ENCODE data around the gene WASHC2A.
A peak's percentile ranks its signal among the peaks of the same experiment; 100 is the strongest.
"Not testable (repeated sequence)": the region's sequence is repeated elsewhere in the genome, so short reads cannot be mapped to it uniquely, and the experiment has no call there.

Gene WASHC2A

GRCh38 chr10:50067546-50068351, at the start of gene WASHC2A:
Gene WASHC2A, plus strand, starts transcription at chr10:50067954. Its CDS starts 52 bp downstream, at chr10:50068006.
- ATAC-seq = peak; percentile 95

GRCh38 chr10:50019279-50019678, 48.5 kb upstream of the WASHC2A start:
- not testable (repeated sequence) for H3K4me1 Mint-ChIP-seq; H3K36me3 Mint-ChIP-seq; DNase-seq (ENCODE audit: low spot score in 2 of 2); ATAC-seq; H3K4me3 Mint-ChIP-seq; H3K9me3 Mint-ChIP-seq; H3K27ac Mint-ChIP-seq

More at GRCh38 chr10:50067546-50068351, at the start of gene WASHC2A:
- not testable (repeated sequence) for H3K4me1 Mint-ChIP-seq, H3K9me3 Mint-ChIP-seq
- Mint-ChIP-seq H3K27ac (peak within 1 kb of the TSS; percentile 93), H3K4me3 (peak within 1 kb of the TSS; percentile 79), H3K36me3 (peaks cover 20% of the 10 kb centered on the region)
- DNase-seq (ENCODE audit: low spot score in 2 of 2) = peak; percentile 94 to 99

- H3K4me1 Mint-ChIP-seq = not testable (repeated sequence)
Observed at GRCh38 chr10:50020451-50021024, 47.2 kb upstream of the WASHC2A start.

GRCh38 chr10:50021646-50022045, 46.1 kb upstream of the WASHC2A start:
- no peak for ATAC-seq
- Mint-ChIP-seq H3K36me3 (no peaks in the 10 kb centered on the region), H3K9me3 (no peaks in the 10 kb centered on the region), H3K4me1 (no peaks in the 10 kb centered on the region), H3K27ac (no peak overlapping the region), H3K4me3 (no peak overlapping the region)
- DNase-seq (ENCODE audit: low spot score in 2 of 2) = no peak

More at GRCh38 chr10:50020451-50021024, 47.2 kb upstream of the WASHC2A start:
- not testable (repeated sequence) for ATAC-seq; H3K4me3 Mint-ChIP-seq; DNase-seq (ENCODE audit: low spot score in 2 of 2); H3K27ac Mint-ChIP-seq; H3K9me3 Mint-ChIP-seq; H3K36me3 Mint-ChIP-seq

GRCh38 chr10:50024716-50025383, 42.9 kb upstream of the WASHC2A start:
- not testable (repeated sequence) for H3K36me3 Mint-ChIP-seq, H3K27ac Mint-ChIP-seq, ATAC-seq

GRCh38 chr10:50025627-50026026, 42.1 kb upstream of the WASHC2A start:
- Mint-ChIP-seq H3K36me3 (no peaks in the 10 kb centered on the region), H3K4me1 (no peaks in the 10 kb centered on the region), H3K27ac (no peak overlapping the region), H3K4me3 (no peak overlapping the region), H3K9me3 (no peaks in the 10 kb centered on the region)
- DNase-seq (ENCODE audit: low spot score in 2 of 2) = no peak
- ATAC-seq = no peak

More at GRCh38 chr10:50024716-50025383, 42.9 kb upstream of the WASHC2A start:
- H3K9me3 Mint-ChIP-seq; DNase-seq (ENCODE audit: low spot score in 2 of 2); H3K4me3 Mint-ChIP-seq; H3K4me1 Mint-ChIP-seq: not testable (repeated sequence)

GRCh38 chr10:50027195-50027594, 40.6 kb upstream of the WASHC2A start:
- no peak for DNase-seq (ENCODE audit: low spot score in 2 of 2)

GRCh38 chr10:50033481-50033880, 34.3 kb upstream of the WASHC2A start:
- ATAC-seq = no peak
- H3K4me3 Mint-ChIP-seq = no peak overlapping the region
- no peaks in the 10 kb centered on the region for H3K36me3 Mint-ChIP-seq
- DNase-seq (ENCODE audit: low spot score in 2 of 2) = no peak
- no peak overlapping the region for H3K27ac Mint-ChIP-seq
- no peaks in the 10 kb centered on the region for H3K4me1 Mint-ChIP-seq
- no peaks in the 10 kb centered on the region for H3K9me3 Mint-ChIP-seq

More at GRCh38 chr10:50027195-50027594, 40.6 kb upstream of the WASHC2A start:
- Mint-ChIP-seq H3K4me1 (no peaks in the 10 kb centered on the region), H3K4me3 (no peak overlapping the region), H3K36me3 (no peaks in the 10 kb centered on the region), H3K9me3 (no peaks in the 10 kb centered on the region), H3K27ac (no peak overlapping the region)
- no peak for ATAC-seq

- H3K4me3 Mint-ChIP-seq; H3K27ac Mint-ChIP-seq; H3K4me1 Mint-ChIP-seq; H3K36me3 Mint-ChIP-seq; H3K9me3 Mint-ChIP-seq; DNase-seq (ENCODE audit: low spot score in 2 of 2): not testable (repeated sequence)
- peak; percentile 13 for ATAC-seq
Observed at GRCh38 chr10:50035337-50035736, 32.4 kb upstream of the WASHC2A start.

GRCh38 chr10:50044941-50045664, 22.7 kb upstream of the WASHC2A start:
- Mint-ChIP-seq H3K9me3 (no peaks in the 10 kb centered on the region), H3K27ac (no peak overlapping the region), H3K36me3 (no peaks in the 10 kb centered on the region), H3K4me1 (no peaks in the 10 kb centered on the region), H3K4me3 (no peak overlapping the region)
- DNase-seq (ENCODE audit: low spot score in 2 of 2) = no peak
- ATAC-seq = no peak

- not testable (repeated sequence) for H3K9me3 Mint-ChIP-seq; H3K27ac Mint-ChIP-seq; DNase-seq (ENCODE audit: low spot score in 2 of 2); H3K36me3 Mint-ChIP-seq; ATAC-seq; H3K4me3 Mint-ChIP-seq; H3K4me1 Mint-ChIP-seq
Observed at GRCh38 chr10:50046457-50046856, 21.3 kb upstream of the WASHC2A start.

- H3K4me1 Mint-ChIP-seq; H3K36me3 Mint-ChIP-seq; H3K4me3 Mint-ChIP-seq; ATAC-seq; H3K9me3 Mint-ChIP-seq; DNase-seq (ENCODE audit: low spot score in 2 of 2): not testable (repeated sequence)
- H3K27ac Mint-ChIP-seq = peak overlapping the region; percentile 63
Observed at GRCh38 chr10:50047594-50047993, 20.2 kb upstream of the WASHC2A start.

GRCh38 chr10:50051995-50052660, 15.6 kb upstream of the WASHC2A start:
- H3K4me3 Mint-ChIP-seq; H3K36me3 Mint-ChIP-seq; ATAC-seq; DNase-seq (ENCODE audit: low spot score in 2 of 2); H3K9me3 Mint-ChIP-seq; H3K4me1 Mint-ChIP-seq: not testable (repeated sequence)
- H3K27ac Mint-ChIP-seq = peak overlapping the region; percentile 34

GRCh38 chr10:50052778-50053376, 14.9 kb upstream of the WASHC2A start:
- H3K27ac Mint-ChIP-seq; H3K9me3 Mint-ChIP-seq; H3K4me1 Mint-ChIP-seq; H3K36me3 Mint-ChIP-seq; H3K4me3 Mint-ChIP-seq; ATAC-seq; DNase-seq (ENCODE audit: low spot score in 2 of 2): not testable (repeated sequence)
